Articular chondrocyte of knee joint (primary cell): ENCODE measurements around the gene PAIP2. TPM values are rescaled to one million over a fixed set of nuclear protein-coding genes. Genes with fewer than 3 reads are reported as not detected.

Experiments used
- small RNA-seq: library from RNA; depleted of rRNA; stranded (forward); fragments of <200 nt; gene quantifications from one replicate; pipeline ENCODE3, GENCODE V24; 2012
- total RNA-seq: library from RNA; depleted of rRNA; stranded (reverse); fragments of >200 nt; gene quantifications from 2 replicates; pipeline ENCODE4 v1.2.3, GENCODE V29; 2012

PAIP2 gene
- 72.5 and 77.1 TPM in 2 replicates for total RNA-seq

GRCh38 chr5:139341689-139342422, at the start of gene PAIP2:
TSS of gene PAIP2 (plus strand) at chr5:139341854. CDS start at chr5:139363785, 21,931 bp downstream.

GRCh38 chr5:139293507-139294373, 47.9 kb upstream of the PAIP2 start, which contains the start of gene MATR3:
TSS of gene MATR3 (plus strand) at chr5:139293740. CDS start at chr5:139307416, 13,676 bp downstream.

GRCh38 chr5:139383275-139383992, 41.8 kb downstream of the PAIP2 start, which contains the start of gene SLC23A1:
TSS of gene SLC23A1 (minus strand) at chr5:139383297. CDS start at chr5:139383253, 44 bp downstream.

GRCh38 chr5:139389701-139390638, 48.3 kb downstream of the PAIP2 start, which contains the start of gene MZB1:
TSS of gene MZB1 (minus strand) at chr5:139389913. CDS start at chr5:139389856, 57 bp downstream.

GRCh38 chr5:139394654-139395566, 53.3 kb downstream of the PAIP2 start, which contains the start of gene PROB1:
TSS of gene PROB1 (minus strand) at chr5:139395104. CDS start at chr5:139395081, 23 bp downstream.

GRCh38 chr5:139403787-139404483, 62.3 kb downstream of the PAIP2 start, which contains the start of gene SPATA24:
TSS of gene SPATA24 (minus strand) at chr5:139404089. CDS start at chr5:139404060, 29 bp downstream.

Small RNAs within 50 kb of the gene (small RNA-seq; reads per million reads assigned to genes)
- gene RNA5SP195: not detected

Other genes with a start within 250 kb of the PAIP2 start
- gene SIL1, start 143.5 kb upstream of the PAIP2 start, total RNA-seq: 65.1 and 69.1 TPM in 2 replicates
- gene MATR3, start 48.1 kb upstream of the PAIP2 start, total RNA-seq: 270 and 332 TPM in 2 replicates
- gene SLC23A1, start 41.4 kb downstream of the PAIP2 start, total RNA-seq: not detected in 2 replicates
- not detected in 2 replicates for gene MZB1, start 48.1 kb downstream of the PAIP2 start, total RNA-seq
- 0.76 and 0.78 TPM in 2 replicates for gene PROB1, start 53.2 kb downstream of the PAIP2 start, total RNA-seq
- gene SPATA24, start 62.2 kb downstream of the PAIP2 start, total RNA-seq: 2.3 and 4.1 TPM in 2 replicates
- gene DNAJC18, start 97.7 kb downstream of the PAIP2 start, total RNA-seq: 13.4 and 14.2 TPM in 2 replicates
- 0.52 and 1.5 TPM in 2 replicates for gene ECSCR, start 120.9 kb downstream of the PAIP2 start, total RNA-seq
- gene SMIM33, start 129.2 kb downstream of the PAIP2 start, total RNA-seq: not detected in 2 replicates
- 85.7 and 90.4 TPM in 2 replicates for gene STING1, start 140.9 kb downstream of the PAIP2 start, total RNA-seq
- 57.4 and 58.8 TPM in 2 replicates for gene UBE2D2, start 219.5 kb downstream of the PAIP2 start, total RNA-seq